Neural progenitor cell (in vitro differentiated cells): ENCODE results near the gene PDF.

Source experiments
- EZH2phosphoT487 ChIP-seq: fragments of 200-600 bp; sonication (generic); IDR thresholded peaks from 2 replicates; pipeline ENCODE4 v1.6.1; 2017; ENCODE audit warnings: antibody characterized with exemption
- TF ChIP-seq, protein P1 (sequence below): fragments of 200-600 bp; sonication (generic); IDR thresholded peaks from 2 replicates; pipeline ENCODE4 v1.5.1; 2017; ENCODE audit warnings: antibody characterized with exemption, mild to moderate bottlenecking

DNA sequence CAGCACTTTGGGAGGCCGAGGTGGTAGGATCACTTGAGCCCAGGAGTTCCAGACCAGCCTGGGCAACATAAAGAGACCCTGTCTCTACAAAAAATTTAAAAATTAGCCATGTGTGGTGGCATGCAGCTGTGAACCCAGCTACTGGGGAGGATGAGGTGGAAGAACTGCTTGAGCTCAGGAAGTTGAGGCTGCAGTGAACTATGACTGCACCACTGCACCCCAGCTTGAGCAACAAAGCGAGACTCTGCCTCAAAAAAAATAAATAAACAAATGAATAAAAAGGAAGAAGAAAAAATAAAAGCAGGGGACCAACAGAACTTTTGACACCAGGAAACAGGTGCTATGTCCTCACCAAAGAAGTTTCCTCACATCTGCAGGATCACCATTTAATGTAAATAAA is 41.2 kb upstream of the PDF start:
- TF ChIP-seq, protein P1, sequence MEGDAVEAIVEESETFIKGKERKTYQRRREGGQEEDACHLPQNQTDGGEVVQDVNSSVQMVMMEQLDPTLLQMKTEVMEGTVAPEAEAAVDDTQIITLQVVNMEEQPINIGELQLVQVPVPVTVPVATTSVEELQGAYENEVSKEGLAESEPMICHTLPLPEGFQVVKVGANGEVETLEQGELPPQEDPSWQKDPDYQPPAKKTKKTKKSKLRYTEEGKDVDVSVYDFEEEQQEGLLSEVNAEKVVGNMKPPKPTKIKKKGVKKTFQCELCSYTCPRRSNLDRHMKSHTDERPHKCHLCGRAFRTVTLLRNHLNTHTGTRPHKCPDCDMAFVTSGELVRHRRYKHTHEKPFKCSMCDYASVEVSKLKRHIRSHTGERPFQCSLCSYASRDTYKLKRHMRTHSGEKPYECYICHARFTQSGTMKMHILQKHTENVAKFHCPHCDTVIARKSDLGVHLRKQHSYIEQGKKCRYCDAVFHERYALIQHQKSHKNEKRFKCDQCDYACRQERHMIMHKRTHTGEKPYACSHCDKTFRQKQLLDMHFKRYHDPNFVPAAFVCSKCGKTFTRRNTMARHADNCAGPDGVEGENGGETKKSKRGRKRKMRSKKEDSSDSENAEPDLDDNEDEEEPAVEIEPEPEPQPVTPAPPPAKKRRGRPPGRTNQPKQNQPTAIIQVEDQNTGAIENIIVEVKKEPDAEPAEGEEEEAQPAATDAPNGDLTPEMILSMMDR: no peak
- no peak for TF ChIP-seq EZH2phosphoT487
